ENCODE results near the gene ATP7B. TPM values are rescaled to one million over a fixed set of nuclear protein-coding genes. Genes with fewer than 3 reads are reported as not detected.

Gene ATP7B
- total and polyA plus RNA-seq, 7 donors: 0.60 to 8.1 (median 5.0) TPM

GRCh38 chr13:51999921-52000320 lies 11.3 kb downstream of the ATP7B start:
- Histone ChIP-seq H3K4me3 (peak overlapping the region in 2 of 4 donors; percentile 2 to 19), H3K4me1 (peaks cover 0 to 42% (median 36%) of the 10 kb centered on the region in 4 donors), H3K9me3 (no peaks in the 10 kb centered on the region), H3K36me3 (no peaks in the 10 kb centered on the region), H3K27ac (peak overlapping the region; percentile 8 to 51 (median 40)), H3K27me3 (no peaks in the 10 kb centered on the region)
- intact Hi-C loops (cut with DNase I): loop anchor here (2.0 kb wide), 1 partner anchor 127 kb away; no protein-coding TSS in a partner anchor
- WGBS, 2 donors: 22 to 75% methylated on average over 1 of the region's 1 CpG
- TF ChIP-seq POLR2A (IDR thresholded peaks at IDR 0.05): no peak
- TF ChIP-seq EP300 (IDR thresholded peaks at IDR 0.05): no peak
- no peak for TF ChIP-seq POLR2AphosphoS5 (IDR thresholded peaks at IDR 0.05)
- TF ChIP-seq CTCF (IDR thresholded peaks at IDR 0.05): no peak
- DNase-seq: no peak

GRCh38 chr13:51999510-51999911 lies 11.7 kb downstream of the ATP7B start:
- 86 to 92% methylated on average over 13 of the region's 13 CpGs for WGBS, 2 donors
- no peaks in the 10 kb centered on the region for H3K27me3 ChIP-seq
- DNase-seq: peak; percentile 76

GRCh38 chr13:51998723-51999509 lies 12.3 kb downstream of the ATP7B start:
- Histone ChIP-seq H3K4me3 (peak overlapping the region in 2 of 4 donors; percentile 14 to 19), H3K4me1 (peaks cover 0 to 43% (median 39%) of the 10 kb centered on the region in 4 donors), H3K36me3 (no peaks in the 10 kb centered on the region), H3K9me3 (no peaks in the 10 kb centered on the region), H3K27me3 (no peaks in the 10 kb centered on the region), H3K27ac (peak overlapping the region; percentile 8 to 51 (median 40))
- DNase-seq: no peak
- intact Hi-C loops (cut with DNase I): no loop called here
- TF ChIP-seq POLR2A (IDR thresholded peaks at IDR 0.05) (no peak), EP300 (IDR thresholded peaks at IDR 0.05) (no peak), CTCF (IDR thresholded peaks at IDR 0.05) (no peak), POLR2AphosphoS5 (IDR thresholded peaks at IDR 0.05) (no peak)
- 64 to 71% methylated on average over 6 of the region's 6 CpGs for WGBS, 2 donors

More at GRCh38 chr13:51999510-51999911, 11.7 kb downstream of the ATP7B start:
- no peaks in the 10 kb centered on the region for H3K9me3 ChIP-seq
- H3K4me3 ChIP-seq: peak overlapping the region in 3 of 4 donors; percentile 2 to 19 (median 14)
- no peaks in the 10 kb centered on the region for H3K36me3 ChIP-seq
- intact Hi-C loops (cut with DNase I): no loop called here
- peak overlapping the region; percentile 8 to 51 (median 40) for H3K27ac ChIP-seq
- TF ChIP-seq CTCF (IDR thresholded peaks at IDR 0.05) (no peak), POLR2A (IDR thresholded peaks at IDR 0.05) (no peak), EP300 (IDR thresholded peaks at IDR 0.05) (no peak), POLR2AphosphoS5 (IDR thresholded peaks at IDR 0.05) (no peak)
- H3K4me1 ChIP-seq: peaks cover 0 to 43% (median 39%) of the 10 kb centered on the region in 4 donors

GRCh38 chr13:51997641-51998330 lies 13.5 kb downstream of the ATP7B start:
- TF ChIP-seq POLR2A (IDR thresholded peaks at IDR 0.05): no peak
- intact Hi-C loops (cut with DNase I): no loop called here
- WGBS, 2 donors: 67 to 81% methylated on average over 8 of the region's 8 CpGs
- H3K4me3 ChIP-seq: no peak overlapping the region
- no peak overlapping the region for H3K27ac ChIP-seq
- no peaks in the 10 kb centered on the region for H3K9me3 ChIP-seq
- no peak for DNase-seq
- H3K4me1 ChIP-seq: peaks cover 0 to 43% (median 39%) of the 10 kb centered on the region in 4 donors
- no peaks in the 10 kb centered on the region for H3K27me3 ChIP-seq
- no peaks in the 10 kb centered on the region for H3K36me3 ChIP-seq

GRCh38 chr13:51997186-51997585 lies 14.1 kb downstream of the ATP7B start:
- Histone ChIP-seq H3K36me3 (no peaks in the 10 kb centered on the region), H3K27me3 (no peaks in the 10 kb centered on the region), H3K4me1 (peaks cover 0 to 43% (median 39%) of the 10 kb centered on the region in 4 donors), H3K9me3 (no peaks in the 10 kb centered on the region), H3K4me3 (no peak overlapping the region), H3K27ac (no peak overlapping the region)
- TF ChIP-seq EP300 (IDR thresholded peaks at IDR 0.05) (no peak), CTCF (IDR thresholded peaks at IDR 0.05) (no peak), POLR2A (IDR thresholded peaks at IDR 0.05) (no peak), POLR2AphosphoS5 (IDR thresholded peaks at IDR 0.05) (no peak)
- 96 to 97% methylated on average over 2 of the region's 2 CpGs for WGBS, 2 donors
- intact Hi-C loops (cut with DNase I): no loop called here
- no peak for DNase-seq
